SJCRH30 (cell line): ENCODE measurements around the gene C1R. TPM values are rescaled to one million over a fixed set of nuclear protein-coding genes. Genes with fewer than 3 reads are reported as not detected.

Source experiments
- DNase-seq, 2 experiments: peaks; one replicate each; pipeline ENCODE4 v3.0.0-alpha.2; 2015 to 2020
- H3K27ac ChIP-seq: fragments of 250-450 bp; sonication (Bioruptor Pico); 2 replicates; pipeline ENCODE4 v1.5.1; 2020; ENCODE audit warnings: mild to moderate bottlenecking, moderate library complexity
- H3K27me3 ChIP-seq: fragments of 250-450 bp; sonication (Bioruptor Pico); 2 replicates; pipeline ENCODE4 v1.5.1; 2020; ENCODE audit warnings: mild to moderate bottlenecking, moderate library complexity
- H3K36me3 ChIP-seq: fragments of 250-450 bp; sonication (Bioruptor Pico); 2 replicates; pipeline ENCODE4 v1.5.1; 2020; ENCODE audit warnings: mild to moderate bottlenecking, moderate library complexity
- H3K4me1 ChIP-seq: fragments of 250-450 bp; sonication (Bioruptor Pico); 2 replicates; pipeline ENCODE4 v1.5.1; 2020; ENCODE audit warnings: mild to moderate bottlenecking, moderate library complexity
- H3K4me3 ChIP-seq: fragments of 250-450 bp; sonication (Bioruptor Pico); 2 replicates; pipeline ENCODE4 v1.5.1; 2020; ENCODE audit warnings: mild to moderate bottlenecking, moderate library complexity
- H3K9me3 ChIP-seq: fragments of 250-450 bp; sonication (Bioruptor Pico); replicated peaks from 2 replicates; pipeline ENCODE4 v1.5.1; 2020; ENCODE audit warnings: mild to moderate bottlenecking, moderate library complexity
- total RNA-seq: library from RNA; depleted of rRNA; stranded (reverse); fragments of >200 nt; shearing (Covaris generic); gene quantifications from 2 replicates; pipeline ENCODE4 v1.2.3, GENCODE V29; 2014

Gene C1R
- total RNA-seq, 1 experiment from 2014 or later, result 3.4 TPM

GRCh38 chr12:7075518-7075917 lies 16.7 kb downstream of the C1R start:
- Histone ChIP-seq H3K9me3 (no peaks in the 10 kb centered on the region; the same call in 1 of the 2 replicates), H3K4me3 (no peak overlapping the region), H3K36me3 (no peaks in the 10 kb centered on the region), H3K27ac (no peak overlapping the region), H3K4me1 (no peaks in the 10 kb centered on the region; the same call in 1 of the 2 replicates), H3K27me3 (peaks cover 13% of the 10 kb centered on the region; the same call in 1 of the 2 replicates)
- no peak for DNase-seq

DNA sequence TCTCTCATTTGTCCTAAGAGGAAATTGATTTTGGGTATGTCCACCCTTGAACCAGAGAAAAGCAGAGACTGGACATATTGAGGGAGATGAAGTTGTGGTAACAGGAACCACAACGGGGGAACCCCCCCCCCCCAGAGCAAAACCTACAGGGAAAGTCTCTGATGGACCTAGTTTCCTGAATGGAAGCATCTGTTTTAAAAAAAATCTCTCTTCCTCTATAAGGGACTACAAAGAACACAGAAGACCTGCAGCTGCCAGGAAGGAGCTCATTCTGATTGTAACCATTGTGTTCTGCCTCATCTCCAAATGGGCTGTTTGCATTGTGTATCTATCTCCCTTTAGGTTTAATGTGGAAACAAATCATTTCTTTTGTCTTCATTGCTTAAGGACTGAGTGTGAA lies 18.3 kb downstream of the C1R start:
- no peak for DNase-seq
- Histone ChIP-seq H3K4me1 (no peaks in the 10 kb centered on the region; the same call in 1 of the 2 replicates), H3K9me3 (no peaks in the 10 kb centered on the region; the same call in 1 of the 2 replicates), H3K4me3 (no peak overlapping the region), H3K27ac (no peak overlapping the region), H3K27me3 (peaks cover 17% of the 10 kb centered on the region; the same call in 1 of the 2 replicates), H3K36me3 (no peaks in the 10 kb centered on the region)

GRCh38 chr12:7072554-7072953 lies 19.7 kb downstream of the C1R start:
- no peak for DNase-seq
- H3K27ac ChIP-seq, result no peak overlapping the region
- no peaks in the 10 kb centered on the region; the same call in 1 of the 2 replicates for H3K9me3 ChIP-seq
- H3K4me3 ChIP-seq, result no peak overlapping the region
- no peaks in the 10 kb centered on the region for H3K4me1 ChIP-seq
- H3K27me3 ChIP-seq, result peaks cover 20% of the 10 kb centered on the region; the same call in 1 of the 2 replicates
- H3K36me3 ChIP-seq, result no peaks in the 10 kb centered on the region

- Histone ChIP-seq H3K4me1 (no peaks in the 10 kb centered on the region), H3K27me3 (peaks cover 20% of the 10 kb centered on the region; the same call in 1 of the 2 replicates), H3K36me3 (no peaks in the 10 kb centered on the region), H3K27ac (no peak overlapping the region), H3K9me3 (no peaks in the 10 kb centered on the region; the same call in 1 of the 2 replicates), H3K4me3 (no peak overlapping the region)
- DNase-seq, result no peak
Measured at GRCh38 chr12:7072035-7072434, 20.2 kb downstream of the C1R start.

DNA sequence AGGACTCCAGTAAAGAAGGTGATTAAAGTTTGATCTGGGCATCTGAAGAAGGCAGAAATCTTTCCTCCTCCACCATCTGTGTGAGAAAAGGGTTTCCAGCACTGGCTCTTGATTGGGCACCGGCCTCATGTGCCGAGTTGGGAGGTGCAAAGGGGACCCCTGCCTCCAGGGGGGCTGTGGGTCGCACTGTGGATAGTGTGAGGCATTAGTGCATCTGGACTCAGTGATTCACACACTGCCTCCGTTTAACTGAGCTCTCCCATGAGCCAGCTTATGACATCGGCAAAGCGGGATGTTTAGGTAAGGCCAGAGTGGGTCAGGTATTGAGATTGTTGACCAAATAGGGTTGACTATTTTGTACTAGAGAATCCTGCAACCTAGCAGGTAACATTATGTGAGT lies 22.9 kb downstream of the C1R start:
- Histone ChIP-seq H3K27me3 (peaks cover 17% of the 10 kb centered on the region; the same call in 1 of the 2 replicates), H3K4me3 (no peak overlapping the region), H3K36me3 (no peaks in the 10 kb centered on the region), H3K9me3 (no peaks in the 10 kb centered on the region; the same call in 1 of the 2 replicates), H3K27ac (no peak overlapping the region), H3K4me1 (no peaks in the 10 kb centered on the region)
- DNase-seq, result no peak

GRCh38 chr12:7068994-7069346 lies 23.3 kb downstream of the C1R start:
- H3K4me1 ChIP-seq, result no peaks in the 10 kb centered on the region
- no peak overlapping the region for H3K4me3 ChIP-seq
- peaks cover 17% of the 10 kb centered on the region; the same call in 1 of the 2 replicates for H3K27me3 ChIP-seq
- no peaks in the 10 kb centered on the region for H3K36me3 ChIP-seq
- H3K27ac ChIP-seq, result no peak overlapping the region
- H3K9me3 ChIP-seq, result no peaks in the 10 kb centered on the region; the same call in 1 of the 2 replicates
- no peak for DNase-seq

GRCh38 chr12:7068240-7068993 lies 23.8 kb downstream of the C1R start:
- H3K27ac ChIP-seq, result no peak overlapping the region
- no peaks in the 10 kb centered on the region; the same call in 1 of the 2 replicates for H3K9me3 ChIP-seq
- H3K36me3 ChIP-seq, result no peaks in the 10 kb centered on the region
- no peaks in the 10 kb centered on the region for H3K4me1 ChIP-seq
- DNase-seq, result no peak
- no peak overlapping the region for H3K4me3 ChIP-seq
- peaks cover 11% of the 10 kb centered on the region; the same call in 1 of the 2 replicates for H3K27me3 ChIP-seq

DNA sequence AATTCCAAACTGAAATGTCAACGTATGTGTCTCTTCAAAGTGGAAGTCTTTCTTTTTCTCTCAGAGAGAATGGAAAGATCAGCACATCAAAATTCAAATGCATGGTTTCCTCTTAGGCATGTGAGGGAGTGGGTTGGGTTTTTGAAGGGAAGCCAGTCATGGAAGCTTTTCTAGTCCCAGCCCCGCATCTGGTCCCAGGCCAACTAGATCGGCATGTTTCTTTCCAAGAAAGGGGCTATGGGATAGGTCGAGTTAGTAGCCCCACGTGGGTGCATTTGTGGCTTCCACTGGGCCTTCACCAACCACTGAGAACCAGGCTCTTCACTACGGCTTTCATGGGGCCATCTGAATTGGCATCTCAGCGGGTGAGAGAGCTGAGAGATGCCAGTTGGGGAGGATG lies 25.1 kb downstream of the C1R start:
- Histone ChIP-seq H3K36me3 (no peaks in the 10 kb centered on the region), H3K4me1 (no peaks in the 10 kb centered on the region), H3K9me3 (no peaks in the 10 kb centered on the region), H3K27ac (no peak overlapping the region), H3K27me3 (peaks cover 12% of the 10 kb centered on the region), H3K4me3 (no peak overlapping the region)
- no peak for DNase-seq

GRCh38 chr12:7066596-7066995 lies 25.6 kb downstream of the C1R start:
- H3K4me3 ChIP-seq, result no peak overlapping the region

GRCh38 chr12:7065073-7065623 lies 27.1 kb downstream of the C1R start:
- Histone ChIP-seq H3K4me3 (no peak overlapping the region), H3K27me3 (peaks cover 19% of the 10 kb centered on the region), H3K27ac (no peak overlapping the region), H3K36me3 (no peaks in the 10 kb centered on the region), H3K4me1 (no peaks in the 10 kb centered on the region), H3K9me3 (no peaks in the 10 kb centered on the region)
- no peak for DNase-seq

More at GRCh38 chr12:7066596-7066995, 25.6 kb downstream of the C1R start:
- H3K27ac ChIP-seq, result no peak overlapping the region
- no peaks in the 10 kb centered on the region for H3K4me1 ChIP-seq
- DNase-seq, result no peak
- no peaks in the 10 kb centered on the region for H3K36me3 ChIP-seq
- no peaks in the 10 kb centered on the region for H3K9me3 ChIP-seq
- H3K27me3 ChIP-seq, result peaks cover 9% of the 10 kb centered on the region

DNA sequence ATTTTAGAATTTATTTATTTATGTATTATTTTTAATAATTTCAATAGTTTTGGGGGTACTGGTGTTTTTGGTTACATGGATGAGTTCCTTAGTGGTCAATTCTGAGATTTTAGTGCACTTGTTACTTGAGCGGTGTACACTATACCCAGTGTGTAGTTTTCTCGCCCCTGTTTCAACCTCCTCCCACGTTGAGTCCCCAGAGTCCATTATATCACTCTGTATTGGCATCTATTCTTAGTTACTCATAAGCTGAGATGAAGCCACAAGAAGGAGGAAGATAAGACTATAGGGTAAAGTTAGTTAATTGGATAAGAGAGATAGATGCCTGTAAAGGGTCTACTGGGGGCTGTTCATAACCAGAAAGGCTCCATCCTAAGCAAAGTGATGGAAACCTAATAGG lies 27.7 kb downstream of the C1R start:
- no peak for DNase-seq
- H3K27me3 ChIP-seq, result peaks cover 23% of the 10 kb centered on the region
- no peak overlapping the region for H3K27ac ChIP-seq
- H3K4me3 ChIP-seq, result no peak overlapping the region
- no peaks in the 10 kb centered on the region for H3K36me3 ChIP-seq
- H3K4me1 ChIP-seq, result no peaks in the 10 kb centered on the region
- H3K9me3 ChIP-seq, result no peaks in the 10 kb centered on the region

DNA sequence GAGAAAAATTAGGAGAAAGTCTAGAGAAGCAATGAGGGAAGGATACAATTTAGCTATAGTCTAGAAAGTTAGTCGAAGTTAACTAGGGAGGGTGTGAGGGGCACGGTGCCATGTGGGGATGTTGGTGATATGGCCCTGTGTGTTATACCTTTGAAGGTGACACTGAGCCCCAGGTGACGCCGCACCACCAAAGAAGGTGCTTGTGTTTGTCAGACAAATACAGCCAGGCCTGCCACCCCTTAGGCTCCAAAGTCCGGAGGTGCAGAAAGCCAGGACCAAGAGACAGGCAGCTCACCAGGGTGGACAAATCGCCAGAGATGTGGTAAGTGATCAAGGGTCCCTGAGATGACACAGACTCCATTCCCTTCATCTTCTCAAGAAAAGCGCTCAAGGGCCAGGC lies 30.6 kb downstream of the C1R start:
- DNase-seq, result no peak
- Histone ChIP-seq H3K4me1 (no peaks in the 10 kb centered on the region), H3K27ac (no peak overlapping the region), H3K4me3 (no peak overlapping the region), H3K9me3 (no peaks in the 10 kb centered on the region), H3K36me3 (no peaks in the 10 kb centered on the region), H3K27me3 (peaks cover 18% of the 10 kb centered on the region)

GRCh38 chr12:7061138-7061537 lies 31.1 kb downstream of the C1R start:
- H3K4me1 ChIP-seq, result no peaks in the 10 kb centered on the region
- H3K4me3 ChIP-seq, result no peak overlapping the region
- H3K36me3 ChIP-seq, result no peaks in the 10 kb centered on the region
- DNase-seq, result no peak
- no peak overlapping the region for H3K27ac ChIP-seq
- peaks cover 18% of the 10 kb centered on the region for H3K27me3 ChIP-seq
- H3K9me3 ChIP-seq, result no peaks in the 10 kb centered on the region

- Histone ChIP-seq H3K4me3 (no peak within 1 kb of the TSS), H3K27me3 (peaks cover 18% of the 10 kb centered on the region), H3K9me3 (no peaks in the 10 kb centered on the region), H3K4me1 (no peaks in the 10 kb centered on the region), H3K27ac (no peak within 1 kb of the TSS), H3K36me3 (no peaks in the 10 kb centered on the region)
- DNase-seq, result peak; percentile 10 to 32
Measured at GRCh38 chr12:7060353-7060954, 31.8 kb downstream of the C1R start, which contains the start of gene C1S. C1S (plus strand) TSS chr12:7060718; CDS start chr12:7061913, 1,195 bp downstream.

DNA sequence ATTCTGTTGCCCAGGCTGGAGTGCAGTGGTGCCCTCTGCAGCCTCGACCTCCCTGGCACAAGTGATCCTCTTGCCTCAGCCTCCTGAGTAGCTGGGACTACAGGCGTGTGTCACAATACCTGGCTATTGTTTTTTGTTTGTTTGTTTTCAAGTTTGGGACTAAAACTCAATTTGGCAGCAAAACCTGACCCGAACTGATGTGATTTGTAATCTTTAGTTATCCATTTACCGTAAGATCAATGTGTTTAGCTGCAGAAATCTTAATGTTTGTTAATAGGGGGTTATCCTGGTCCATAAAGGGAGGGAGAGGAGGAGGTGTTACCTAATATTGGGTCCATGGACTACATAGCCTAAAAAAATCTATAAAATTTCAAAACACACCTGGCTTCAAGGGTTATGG lies 32.5 kb downstream of the C1R start:
- Histone ChIP-seq H3K27me3 (peaks cover 20% of the 10 kb centered on the region), H3K4me3 (no peak overlapping the region), H3K36me3 (no peaks in the 10 kb centered on the region), H3K9me3 (no peaks in the 10 kb centered on the region), H3K4me1 (no peaks in the 10 kb centered on the region), H3K27ac (no peak overlapping the region)
- no peak for DNase-seq
